Gastrocnemius medialis (tissue), 4 donors: ENCODE results near the gene PTPN3.

Source experiments
- POLR2A ChIP-seq, 2 donors: fragments of 450-650 bp; IDR thresholded peaks; one replicate each; pipeline ENCODE4 v1.6.1; 2017; ENCODE audit warnings: antibody characterized with exemption in 2 of 2, mild to moderate bottlenecking in 2 of 2, moderate library complexity in 2 of 2
- TF ChIP-seq, protein P1 (sequence below), 5 experiments: fragments of 450-650 bp in 3 of 5; fragments of 200-600 bp in 2 of 5; sonication (generic) in 2 of 5; IDR thresholded peaks in 4 of 5; conservative IDR thresholded peaks in 1 of 5; 1 replicate in 4 of 5; 2 replicates in 1 of 5; pipeline ENCODE4 v1.5.1; 2016 to 2019; ENCODE audit warnings: antibody characterized with exemption in 5 of 5, mild to moderate bottlenecking in 3 of 5, moderate library complexity in 3 of 5

DNA sequence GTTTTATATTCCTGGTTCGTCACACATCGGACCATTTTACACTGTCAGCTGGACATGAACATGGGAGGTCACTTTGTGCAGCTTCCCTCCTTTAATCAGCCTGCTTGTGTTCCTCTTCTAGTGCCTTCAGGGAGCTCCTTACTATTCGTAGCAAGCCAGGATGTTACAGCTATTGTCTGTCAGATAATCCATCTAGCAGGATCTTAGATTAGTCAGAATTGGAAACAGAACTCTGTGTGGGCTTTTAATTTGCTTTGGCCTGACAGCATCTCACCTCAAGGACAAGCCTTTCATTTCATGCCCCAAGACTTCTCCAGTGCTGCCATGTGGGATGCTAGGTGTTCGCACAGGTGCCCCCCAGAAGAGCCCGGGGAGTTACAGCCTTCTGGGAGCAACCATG lies 147.1 kb downstream of the PTPN3 start:
- TF ChIP-seq, protein P1, sequence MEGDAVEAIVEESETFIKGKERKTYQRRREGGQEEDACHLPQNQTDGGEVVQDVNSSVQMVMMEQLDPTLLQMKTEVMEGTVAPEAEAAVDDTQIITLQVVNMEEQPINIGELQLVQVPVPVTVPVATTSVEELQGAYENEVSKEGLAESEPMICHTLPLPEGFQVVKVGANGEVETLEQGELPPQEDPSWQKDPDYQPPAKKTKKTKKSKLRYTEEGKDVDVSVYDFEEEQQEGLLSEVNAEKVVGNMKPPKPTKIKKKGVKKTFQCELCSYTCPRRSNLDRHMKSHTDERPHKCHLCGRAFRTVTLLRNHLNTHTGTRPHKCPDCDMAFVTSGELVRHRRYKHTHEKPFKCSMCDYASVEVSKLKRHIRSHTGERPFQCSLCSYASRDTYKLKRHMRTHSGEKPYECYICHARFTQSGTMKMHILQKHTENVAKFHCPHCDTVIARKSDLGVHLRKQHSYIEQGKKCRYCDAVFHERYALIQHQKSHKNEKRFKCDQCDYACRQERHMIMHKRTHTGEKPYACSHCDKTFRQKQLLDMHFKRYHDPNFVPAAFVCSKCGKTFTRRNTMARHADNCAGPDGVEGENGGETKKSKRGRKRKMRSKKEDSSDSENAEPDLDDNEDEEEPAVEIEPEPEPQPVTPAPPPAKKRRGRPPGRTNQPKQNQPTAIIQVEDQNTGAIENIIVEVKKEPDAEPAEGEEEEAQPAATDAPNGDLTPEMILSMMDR (IDR thresholded peaks at IDR 0.05 in 4 of 5, conservative IDR thresholded peaks at IDR 0.05 in 1 of 5): no peak
- no peak for TF ChIP-seq POLR2A (IDR thresholded peaks at IDR 0.05)
